NCI-H345 treated with DMSO at 0.1 percent for 48 hours (cell line): ENCODE results near the gene PARS2.
"Not testable (repeated sequence)": the region's sequence is repeated elsewhere in the genome, so short reads cannot be mapped to it uniquely, and the experiment has no call there.

ENCODE experiments used
- DNase-seq: peaks from one replicate; lab custom pipeline; 2025; ENCODE audit not compliant: unreplicated experiment; lab: John Stamatoyannopoulos, UW

Gene PARS2

GRCh38 chr1:54775828-54776721 lies 11.8 kb upstream of the PARS2 start:
- not testable (repeated sequence) for DNase-seq

GRCh38 chr1:54774820-54775498 lies 10.6 kb upstream of the PARS2 start:
- DNase-seq = no peak

GRCh38 chr1:54772951-54773350 lies 8.6 kb upstream of the PARS2 start:
- no peak for DNase-seq

GRCh38 chr1:54768093-54768492 lies 3.8 kb upstream of the PARS2 start:
- DNase-seq = no peak

GRCh38 chr1:54767526-54767925 lies 3.2 kb upstream of the PARS2 start:
- no peak for DNase-seq

GRCh38 chr1:54766726-54767125 lies 2.4 kb upstream of the PARS2 start:
- DNase-seq = no peak

- no peak for DNase-seq
Measured at GRCh38 chr1:54764922-54765561, 719 bp upstream of the PARS2 start.

GRCh38 chr1:54763816-54764132 lies 549 bp downstream of the PARS2 start:
- no peak for DNase-seq

- no peak for DNase-seq
Measured at GRCh38 chr1:54758678-54759348, 5.5 kb downstream of the PARS2 start.

- no peak for DNase-seq
Measured at GRCh38 chr1:54757833-54758232, 6.5 kb downstream of the PARS2 start.

- DNase-seq = no peak
Measured at GRCh38 chr1:54754486-54755285, 9.6 kb downstream of the PARS2 start.

- DNase-seq = no peak
Measured at GRCh38 chr1:54754045-54754444, 10.3 kb downstream of the PARS2 start.

- DNase-seq = no peak
Measured at GRCh38 chr1:54751426-54751825, 12.9 kb downstream of the PARS2 start.

- DNase-seq = no peak
Measured at GRCh38 chr1:54750596-54750995, 13.7 kb downstream of the PARS2 start.

GRCh38 chr1:54748094-54748835 lies 16.1 kb downstream of the PARS2 start:
- DNase-seq = no peak

- DNase-seq = no peak
Measured at GRCh38 chr1:54745864-54746263, 18.5 kb downstream of the PARS2 start.

GRCh38 chr1:54745274-54745673 lies 19.0 kb downstream of the PARS2 start:
- no peak for DNase-seq

GRCh38 chr1:54744696-54745095 lies 19.6 kb downstream of the PARS2 start:
- DNase-seq = no peak

GRCh38 chr1:54743416-54744226 lies 20.7 kb downstream of the PARS2 start:
- DNase-seq = no peak
